Progenitor cell of endocrine pancreas (in vitro differentiated cells): ENCODE measurements around the gene PSMG3. TPM values are rescaled to one million over a fixed set of nuclear protein-coding genes. Genes with fewer than 3 reads are reported as not detected.
"Not testable (repeated sequence)": the region's sequence is repeated elsewhere in the genome, so short reads cannot be mapped to it uniquely, and the experiment has no call there.

Source experiments
- DNase-seq: peaks from one replicate; pipeline ENCODE4 v3.0.0; 2021; ENCODE audit warnings: low spot score; ENCODE audit not compliant: unreplicated experiment
- H3K27ac Mint-ChIP-seq: 2 replicates; pipeline ENCODE4 v1.8.0; 2021; ENCODE audit warnings: mild to moderate bottlenecking, moderate library complexity, mixed read lengths
- H3K27me3 Mint-ChIP-seq: 2 replicates; pipeline ENCODE4 v1.8.0; 2021; ENCODE audit warnings: mixed read lengths
- H3K36me3 Mint-ChIP-seq: 2 replicates; pipeline ENCODE4 v1.8.0; 2022; ENCODE audit warnings: mixed read lengths; ENCODE audit not compliant: insufficient read depth
- H3K4me1 Mint-ChIP-seq: 2 replicates; pipeline ENCODE4 v1.8.0; 2021; ENCODE audit warnings: low read depth, mixed read lengths
- H3K4me3 Mint-ChIP-seq: 2 replicates; pipeline ENCODE4 v1.8.0; 2021; ENCODE audit warnings: low read depth, mild to moderate bottlenecking, moderate library complexity, mixed read lengths
- H3K9me3 Mint-ChIP-seq: 2 replicates; pipeline ENCODE4 v1.8.0; 2021; ENCODE audit warnings: low read depth, mixed read lengths
- total RNA-seq: library from RNA; stranded (reverse); gene quantifications from 2 replicates; pipeline ENCODE4 v1.2.1, GENCODE V29; 2021
- TF ChIP-seq, protein P1 (sequence below): fragments of 200-600 bp; sonication (generic); IDR thresholded peaks from one replicate; pipeline ENCODE4 v1.5.0; 2021; ENCODE audit warnings: antibody characterized with exemption, mild to moderate bottlenecking; ENCODE audit not compliant: unreplicated experiment

PSMG3 gene
- total RNA-seq, 1 donor from 2014 or later: 29.1 TPM

DNA sequence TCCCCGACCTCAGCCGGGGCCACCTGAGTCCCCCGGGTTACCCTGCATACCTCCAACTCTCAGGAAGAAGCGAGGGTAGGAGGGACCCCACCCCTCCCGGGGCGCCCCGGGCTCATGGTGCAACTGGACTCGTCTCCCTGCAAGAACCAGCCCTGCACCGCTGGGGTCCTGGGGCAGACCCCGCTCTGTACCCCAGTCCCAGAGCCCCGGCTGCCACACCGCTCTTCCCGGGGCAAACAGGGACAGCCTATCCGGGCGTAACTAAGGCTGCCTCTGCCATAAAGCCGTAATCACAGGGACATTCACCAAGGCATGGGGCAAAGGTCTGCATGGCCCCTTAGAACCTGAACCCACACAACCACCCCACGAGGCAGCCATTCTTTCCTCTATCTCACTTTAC lies 46.0 kb downstream of the PSMG3 start:
- TF ChIP-seq, protein P1, sequence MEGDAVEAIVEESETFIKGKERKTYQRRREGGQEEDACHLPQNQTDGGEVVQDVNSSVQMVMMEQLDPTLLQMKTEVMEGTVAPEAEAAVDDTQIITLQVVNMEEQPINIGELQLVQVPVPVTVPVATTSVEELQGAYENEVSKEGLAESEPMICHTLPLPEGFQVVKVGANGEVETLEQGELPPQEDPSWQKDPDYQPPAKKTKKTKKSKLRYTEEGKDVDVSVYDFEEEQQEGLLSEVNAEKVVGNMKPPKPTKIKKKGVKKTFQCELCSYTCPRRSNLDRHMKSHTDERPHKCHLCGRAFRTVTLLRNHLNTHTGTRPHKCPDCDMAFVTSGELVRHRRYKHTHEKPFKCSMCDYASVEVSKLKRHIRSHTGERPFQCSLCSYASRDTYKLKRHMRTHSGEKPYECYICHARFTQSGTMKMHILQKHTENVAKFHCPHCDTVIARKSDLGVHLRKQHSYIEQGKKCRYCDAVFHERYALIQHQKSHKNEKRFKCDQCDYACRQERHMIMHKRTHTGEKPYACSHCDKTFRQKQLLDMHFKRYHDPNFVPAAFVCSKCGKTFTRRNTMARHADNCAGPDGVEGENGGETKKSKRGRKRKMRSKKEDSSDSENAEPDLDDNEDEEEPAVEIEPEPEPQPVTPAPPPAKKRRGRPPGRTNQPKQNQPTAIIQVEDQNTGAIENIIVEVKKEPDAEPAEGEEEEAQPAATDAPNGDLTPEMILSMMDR: no peak
- Mint-ChIP-seq H3K27me3 (peaks cover 21% of the 10 kb centered on the region), H3K4me3 (no peak overlapping the region), H3K9me3 (peaks cover 4% of the 10 kb centered on the region), H3K27ac (no peak overlapping the region), H3K36me3 (no peaks in the 10 kb centered on the region), H3K4me1 (no peaks in the 10 kb centered on the region)
- DNase-seq: no peak

DNA sequence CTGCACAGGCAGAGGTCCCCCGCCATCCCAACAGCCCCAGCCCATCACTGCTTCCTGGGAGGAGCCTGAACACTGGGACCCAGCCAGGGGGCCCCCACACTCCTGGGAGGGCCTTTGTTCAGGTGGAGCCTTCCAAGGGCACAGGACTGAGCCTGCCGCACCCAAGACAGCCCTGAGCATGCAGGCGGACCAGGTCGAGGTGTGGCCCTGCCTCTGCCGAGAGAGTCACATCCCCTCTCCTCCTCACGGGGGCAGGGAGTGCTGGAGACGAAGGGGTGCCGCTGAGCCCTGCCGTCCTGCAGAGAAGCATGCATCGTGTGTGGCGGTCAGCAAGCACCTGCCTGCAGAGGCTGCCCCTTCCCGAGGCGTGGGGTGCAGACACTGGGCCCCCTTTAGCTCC lies 46.6 kb downstream of the PSMG3 start:
- no peak overlapping the region for H3K27ac Mint-ChIP-seq
- DNase-seq: no peak
- H3K4me1 Mint-ChIP-seq: no peaks in the 10 kb centered on the region
- H3K4me3 Mint-ChIP-seq: no peak overlapping the region
- TF ChIP-seq, protein P1: no peak
- peaks cover 21% of the 10 kb centered on the region for H3K27me3 Mint-ChIP-seq
- H3K36me3 Mint-ChIP-seq: no peaks in the 10 kb centered on the region
- peaks cover 4% of the 10 kb centered on the region for H3K9me3 Mint-ChIP-seq

DNA sequence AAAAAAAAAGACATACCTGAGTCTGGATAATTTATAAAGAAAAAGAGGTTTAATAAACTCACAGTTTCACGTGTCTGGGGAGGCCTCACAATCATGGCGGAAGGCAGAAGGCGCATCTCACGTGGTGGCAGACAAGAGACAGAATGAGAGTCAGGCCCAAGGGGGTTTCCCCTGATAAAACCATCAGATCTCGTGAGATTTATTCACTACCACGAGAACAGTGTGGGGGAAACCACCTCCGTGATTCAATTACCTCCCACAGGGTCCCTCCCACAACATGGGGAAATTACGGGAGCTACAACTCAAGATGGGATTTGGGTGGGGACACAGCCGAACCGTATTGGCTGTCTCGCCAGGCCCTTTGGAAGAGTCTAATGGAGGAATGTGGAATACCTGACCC lies 48.4 kb downstream of the PSMG3 start:
- Mint-ChIP-seq H3K4me1 (peaks cover under 1% of the 10 kb centered on the region), H3K9me3 (peaks cover 4% of the 10 kb centered on the region), H3K27me3 (peaks cover 15% of the 10 kb centered on the region), H3K27ac (no peak overlapping the region), H3K4me3 (no peak overlapping the region), H3K36me3 (no peaks in the 10 kb centered on the region)
- TF ChIP-seq, protein P1: no peak
- DNase-seq: no peak

DNA sequence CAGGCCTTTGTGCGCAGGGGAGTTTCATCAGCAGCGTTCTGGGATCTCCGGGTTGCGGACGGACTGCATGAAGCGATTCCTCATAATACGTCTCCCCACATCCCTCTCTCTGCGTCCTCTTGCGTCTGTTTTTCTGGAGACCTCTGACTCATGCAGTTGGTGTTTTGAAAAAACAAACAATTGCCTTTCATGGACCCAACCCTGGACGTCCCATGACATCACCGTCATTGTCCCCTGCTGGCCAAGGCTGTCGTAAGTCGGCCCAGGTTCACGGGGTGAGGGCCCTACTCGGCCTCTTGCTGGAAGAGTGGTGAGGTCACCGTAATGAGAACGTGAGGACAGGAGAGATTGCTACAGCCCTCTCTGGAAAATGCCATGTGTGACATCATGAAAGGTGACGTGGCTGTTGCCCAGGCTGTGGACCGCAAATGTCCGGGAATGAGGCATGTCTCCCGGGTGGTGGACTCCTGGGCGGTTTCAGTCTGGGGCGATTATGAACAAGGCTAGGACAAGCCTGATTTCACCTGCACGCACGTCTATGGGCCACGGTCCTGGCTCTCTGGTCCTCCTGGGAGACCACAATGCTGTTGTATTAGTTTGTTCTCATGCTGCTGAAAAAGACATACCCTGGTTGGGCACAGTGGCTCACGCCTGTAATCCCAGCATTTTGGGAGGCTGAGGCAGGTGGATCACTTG lies 49.1 kb downstream of the PSMG3 start:
- Mint-ChIP-seq H3K4me1 (peaks cover 3% of the 10 kb centered on the region), H3K27ac (peak overlapping the region; percentile 80), H3K4me3 (no peak overlapping the region), H3K36me3 (no peaks in the 10 kb centered on the region), H3K27me3 (peaks cover 12% of the 10 kb centered on the region), H3K9me3 (peaks cover 4% of the 10 kb centered on the region)
- no peak for DNase-seq
- TF ChIP-seq, protein P1: no peak

DNA sequence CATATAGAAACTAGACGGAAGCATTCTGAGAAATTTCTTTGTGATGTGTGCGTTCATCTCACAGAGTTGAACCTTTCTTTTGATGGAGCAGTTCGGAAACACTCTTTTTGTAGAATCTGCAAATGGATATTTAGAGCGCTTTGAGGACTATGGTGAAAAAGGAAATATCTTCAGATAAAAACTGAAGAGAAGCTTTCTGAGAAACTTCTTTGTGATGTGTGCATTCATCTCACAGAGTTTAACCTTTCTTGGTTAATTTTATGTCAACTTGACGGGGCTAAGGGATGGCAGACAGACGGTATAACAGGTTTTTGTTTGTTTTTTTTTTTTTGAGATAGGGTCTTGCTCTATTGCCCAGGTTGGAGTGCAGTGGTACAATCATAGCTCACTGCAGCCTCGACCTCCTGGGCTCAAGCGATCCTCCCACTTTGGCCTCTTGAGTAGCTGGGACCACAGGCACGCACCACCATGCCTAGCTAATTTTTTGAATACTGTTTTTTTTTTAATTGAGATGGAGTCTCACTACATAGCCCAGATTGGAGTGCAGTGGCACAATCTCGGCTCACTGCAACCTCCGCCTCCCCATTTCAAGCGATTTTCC lies 50.4 kb downstream of the PSMG3 start:
- not testable (repeated sequence) for H3K9me3 Mint-ChIP-seq, DNase-seq, H3K36me3 Mint-ChIP-seq, H3K27me3 Mint-ChIP-seq, H3K4me1 Mint-ChIP-seq, H3K27ac Mint-ChIP-seq, H3K4me3 Mint-ChIP-seq

Other genes with a start within 250 kb of the PSMG3 start
- 12.7 and 13.9 TPM in 2 replicates for gene MICALL2, start 110.6 kb downstream of the PSMG3 start, total RNA-seq
- gene INTS1, start 65.6 kb downstream of the PSMG3 start, total RNA-seq: 145 and 150 TPM in 2 replicates
- gene MAFK, start 39.3 kb downstream of the PSMG3 start, total RNA-seq: 21.5 and 26.2 TPM in 2 replicates
- 7.4 and 8.6 TPM in 2 replicates for gene TMEM184A, start 13.8 kb downstream of the PSMG3 start, total RNA-seq
- gene ELFN1, start 100.2 kb upstream of the PSMG3 start, total RNA-seq: 12.3 and 12.9 TPM in 2 replicates